ENCODE results near the gene PVRIG. TPM values are rescaled to one million over a fixed set of nuclear protein-coding genes. Genes with fewer than 3 reads are reported as not detected.
A peak's percentile ranks its signal among the peaks of the same experiment; 100 is the strongest.
"Not testable (repeated sequence)": the region's sequence is repeated elsewhere in the genome, so short reads cannot be mapped to it uniquely, and the experiment has no call there.

Gene PVRIG
- 0.37 to 0.55 TPM in 2 of 3 replicates, not detected in the other for total RNA-seq (2021)
- percentile 8 among the genes with signal in this experiment for Bru-seq, nascent RNA
- long read RNA-seq, experiment 1: 0 reads
- long read RNA-seq, experiment 2: 0 reads
- long read RNA-seq, experiment 3: 0 reads

GRCh38 chr7:100219801-100220585 is at the start of gene PVRIG:
Gene PVRIG, plus strand, starts transcription at chr7:100219949. Its CDS starts 22 bp downstream, at chr7:100219971.
- H3K9me3 Mint-ChIP-seq; H3K27ac Mint-ChIP-seq; H3K4me1 Mint-ChIP-seq; H3K36me3 Mint-ChIP-seq; POLR2A ChIA-PET; ATAC-seq; H3K4me3 Mint-ChIP-seq; DNase-seq (ENCODE audit: low spot score): not testable (repeated sequence)
- peaks cover 11% of the 10 kb centered on the region for H3K27me3 Mint-ChIP-seq (ENCODE audit: low read depth)
- CTCF ChIA-PET: interaction anchor here (1.3 kb wide), 1 partner anchor 52 kb away, joined by 3 read pairs; no protein-coding TSS in a partner anchor

DNA sequence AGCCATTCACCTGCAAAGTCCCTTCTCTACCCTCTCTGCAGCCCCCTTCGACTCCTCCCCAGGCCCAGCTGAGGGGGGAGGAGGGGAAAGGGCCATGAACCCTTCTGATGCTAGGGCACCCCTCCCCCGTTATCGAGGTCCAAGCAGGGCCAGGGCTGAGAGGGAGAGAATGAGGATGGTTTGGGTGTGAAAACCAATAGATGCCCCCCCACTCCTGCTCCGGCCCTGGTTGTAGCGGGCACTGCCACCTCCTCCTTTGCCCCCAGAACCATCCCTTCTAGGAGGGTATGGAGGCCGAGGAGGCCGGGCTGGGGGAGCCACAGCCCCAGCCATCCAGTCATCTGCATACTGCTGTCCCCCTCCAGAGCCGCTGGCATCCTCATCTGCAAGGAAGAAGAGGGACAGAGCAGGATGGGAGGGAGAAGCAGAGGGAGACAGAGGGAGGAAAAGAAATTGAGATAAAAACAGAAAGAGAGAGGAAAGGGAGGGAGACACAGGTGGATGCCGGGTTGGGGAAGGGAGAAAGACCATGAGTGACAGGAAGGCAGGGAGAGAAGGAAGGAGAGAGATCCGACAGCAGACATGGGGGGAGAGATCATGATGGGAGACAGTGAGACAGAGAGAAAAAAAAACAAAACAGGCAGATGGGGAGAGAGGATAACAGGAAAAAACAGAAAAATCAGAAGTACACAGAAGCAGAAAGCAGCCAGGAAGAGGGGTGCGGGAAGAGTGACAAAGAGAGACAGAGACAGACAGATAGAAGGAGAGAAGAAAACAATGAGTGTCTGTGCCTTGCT is 49.5 kb upstream of the PVRIG start:
- Mint-ChIP-seq H3K36me3 (peaks cover 17% of the 10 kb centered on the region), H3K4me1 (peaks cover 57% of the 10 kb centered on the region)
- POLR2A ChIA-PET: interaction anchor here (1.8 kb wide), 1 partner anchor 68 kb away, joined by 4 read pairs; the partner anchor contains the start of gene AP4M1

GRCh38 chr7:100171087-100171681 is 48.6 kb upstream of the PVRIG start:
- H3K36me3 Mint-ChIP-seq: peaks cover 22% of the 10 kb centered on the region
- no peaks in the 10 kb centered on the region for H3K9me3 Mint-ChIP-seq
- no peak overlapping the region for H3K27ac Mint-ChIP-seq
- ChIA-PET POLR2A (interaction anchor here (1.0 to 1.8 kb wide), 2 partner anchors 69 to 83 kb away, joined by 3 to 4 read pairs; partner anchors contain the start of gene AP4M1), CTCF (interaction anchor here (0.9 to 3.0 kb wide), 9 partner anchors 11 to 174 kb away, joined by 3 to 14 read pairs (median 4); partner anchors contain the start of genes LAMTOR4 and TRAPPC14)
- peak; percentile 50 for ATAC-seq
- peaks cover 27% of the 10 kb centered on the region for H3K27me3 Mint-ChIP-seq (ENCODE audit: low read depth)
- peak overlapping the region; percentile 61 for H3K4me3 Mint-ChIP-seq
- peak; percentile 80 for DNase-seq (ENCODE audit: low spot score)
- TF ChIP-seq NR3C1 (CRISPR knock-in tag; conservative IDR thresholded peaks at IDR 0.05; ENCODE audit: low read depth) (no peak), ZNF671 (CRISPR knock-in tag; IDR thresholded peaks at IDR 0.05) (no peak), SP1 (CRISPR knock-in tag; conservative IDR thresholded peaks at IDR 0.05) (peak; percentile 64), TP53 (CRISPR knock-in tag; IDR thresholded peaks at IDR 0.05) (no peak), FOXJ3 (CRISPR knock-in tag; IDR thresholded peaks at IDR 0.05; ENCODE audit: borderline replicate concordance) (no peak), FOXK1 (CRISPR knock-in tag; IDR thresholded peaks at IDR 0.05) (peak; percentile 28; the same call in 1 of the 2 replicates), JAZF1 (CRISPR knock-in tag; IDR thresholded peaks at IDR 0.05) (no peak), FOXP1 (CRISPR knock-in tag; IDR thresholded peaks at IDR 0.05; ENCODE audit: borderline replicate concordance) (0 out of 2 replicates have a peak, but pooled peaks have one; percentile 31), ZNF396 (CRISPR knock-in tag; IDR thresholded peaks at IDR 0.05; ENCODE audit: borderline replicate concordance) (no peak), SMAD3 (CRISPR knock-in tag; IDR thresholded peaks at IDR 0.05; ENCODE audit: borderline replicate concordance) (no peak), NFATC4 (CRISPR knock-in tag; IDR thresholded peaks at IDR 0.05) (no peak)
- TF ChIP-seq, protein P1, sequence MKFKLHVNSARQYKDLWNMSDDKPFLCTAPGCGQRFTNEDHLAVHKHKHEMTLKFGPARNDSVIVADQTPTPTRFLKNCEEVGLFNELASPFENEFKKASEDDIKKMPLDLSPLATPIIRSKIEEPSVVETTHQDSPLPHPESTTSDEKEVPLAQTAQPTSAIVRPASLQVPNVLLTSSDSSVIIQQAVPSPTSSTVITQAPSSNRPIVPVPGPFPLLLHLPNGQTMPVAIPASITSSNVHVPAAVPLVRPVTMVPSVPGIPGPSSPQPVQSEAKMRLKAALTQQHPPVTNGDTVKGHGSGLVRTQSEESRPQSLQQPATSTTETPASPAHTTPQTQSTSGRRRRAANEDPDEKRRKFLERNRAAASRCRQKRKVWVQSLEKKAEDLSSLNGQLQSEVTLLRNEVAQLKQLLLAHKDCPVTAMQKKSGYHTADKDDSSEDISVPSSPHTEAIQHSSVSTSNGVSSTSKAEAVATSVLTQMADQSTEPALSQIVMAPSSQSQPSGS (CRISPR knock-in tag; IDR thresholded peaks at IDR 0.05; ENCODE audit: borderline replicate concordance, low read depth): no peak
- peaks cover 61% of the 10 kb centered on the region for H3K4me1 Mint-ChIP-seq

More for the DNA sequence above, 49.5 kb upstream of the PVRIG start:
- ATAC-seq: no peak
- Mint-ChIP-seq H3K4me3 (peak overlapping the region; percentile 61), H3K9me3 (no peaks in the 10 kb centered on the region), H3K27me3 (ENCODE audit: low read depth) (peaks cover 28% of the 10 kb centered on the region), H3K27ac (no peak overlapping the region)
- CTCF ChIA-PET: interaction anchor here (0.9 to 4.6 kb wide), 3 partner anchors 18 to 39 kb away, joined by 3 to 54 read pairs (median 6); no protein-coding TSS in a partner anchor
- TF ChIP-seq ETV6 (CRISPR knock-in tag; IDR thresholded peaks at IDR 0.05): no peak
- 0 out of 2 replicates have a peak, but pooled peaks have one; percentile 27 for TF ChIP-seq ZNF512 (CRISPR knock-in tag; IDR thresholded peaks at IDR 0.05; ENCODE audit: borderline replicate concordance)
- DNase-seq (ENCODE audit: low spot score): no peak

Data from WTC11 (cell line).